Dermis blood vessel endothelial cell (primary cell): ENCODE data around the gene CTSE. TPM values are rescaled to one million over a fixed set of nuclear protein-coding genes. Genes with fewer than 3 reads are reported as not detected.
"Not testable (repeated sequence)": the region's sequence is repeated elsewhere in the genome, so short reads cannot be mapped to it uniquely, and the experiment has no call there.

Source experiments
- DNase-seq: peaks from one replicate; pipeline ENCODE4 v3.0.0; 2010
- total RNA-seq: library from RNA; depleted of rRNA; stranded (reverse); fragments of >200 nt; gene quantifications from 2 replicates; pipeline ENCODE4 v1.2.3, GENCODE V29; 2014

Gene CTSE
- total RNA-seq, 1 donor from 2014 or later: not detected

GRCh38 chr1:206013026-206013795 is 10.5 kb downstream of the CTSE start:
- peak; percentile 44 for DNase-seq

DNA sequence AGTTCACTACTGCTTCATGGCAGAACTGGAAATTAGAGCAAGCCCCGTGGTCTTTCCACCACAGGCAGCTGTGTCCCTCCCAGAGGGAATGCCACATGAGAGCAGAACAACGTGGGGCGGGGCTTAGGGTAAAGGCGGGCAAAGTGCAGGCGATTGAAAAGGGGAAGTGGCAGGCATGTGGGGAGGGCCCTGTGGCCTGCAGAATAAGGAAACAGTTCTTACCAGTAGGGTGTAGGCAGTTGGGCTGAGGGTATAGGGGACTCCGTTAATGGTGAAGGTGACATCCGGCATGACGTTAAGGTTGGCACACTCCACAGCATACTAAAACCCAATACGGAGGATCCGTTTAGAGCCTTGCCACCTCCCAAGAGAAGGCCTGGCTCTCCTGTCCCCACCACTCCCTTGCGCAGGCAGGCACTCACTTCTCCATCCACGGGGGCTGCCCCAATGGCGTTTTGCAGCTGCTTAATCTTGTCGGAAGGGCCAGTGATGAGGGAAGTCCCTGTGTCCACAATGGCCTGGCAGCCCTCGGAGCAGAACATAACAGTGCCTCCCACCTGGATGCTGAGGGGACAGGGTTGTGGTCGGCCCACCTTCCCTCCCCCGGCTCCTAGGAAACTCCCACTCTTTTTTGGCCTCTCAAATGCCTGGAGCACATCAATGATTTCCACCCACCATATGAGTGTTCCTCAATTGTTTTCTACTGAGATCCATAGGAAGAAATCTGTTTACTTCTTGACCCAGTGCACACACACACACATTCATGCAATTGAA is 11.4 kb downstream of the CTSE start:
- DNase-seq: no peak

- no peak for DNase-seq
Observed at GRCh38 chr1:206011057-206011456, 12.6 kb downstream of the CTSE start.

DNA sequence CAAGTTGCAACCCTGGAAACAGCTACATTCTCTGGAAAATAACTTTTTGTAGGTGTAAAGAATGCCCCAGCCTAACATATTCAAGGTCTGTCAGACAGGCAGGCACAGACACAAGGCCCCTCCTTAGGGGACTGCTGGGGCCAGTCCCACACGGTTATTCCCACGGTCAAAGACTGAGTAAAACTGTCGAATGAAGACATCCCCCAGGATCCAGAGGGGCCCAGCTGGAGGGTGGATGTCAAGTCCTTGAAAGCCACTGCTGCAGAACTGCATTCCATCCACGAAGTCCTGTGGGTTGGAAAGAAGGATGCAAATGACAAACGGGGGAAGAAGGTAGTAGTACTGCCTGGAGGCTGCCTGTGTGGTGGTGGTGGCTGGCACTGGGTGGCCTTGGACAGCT is 13.6 kb downstream of the CTSE start:
- DNase-seq: no peak

- no peak for DNase-seq
Observed at GRCh38 chr1:206006946-206007345, 16.7 kb downstream of the CTSE start.

DNA sequence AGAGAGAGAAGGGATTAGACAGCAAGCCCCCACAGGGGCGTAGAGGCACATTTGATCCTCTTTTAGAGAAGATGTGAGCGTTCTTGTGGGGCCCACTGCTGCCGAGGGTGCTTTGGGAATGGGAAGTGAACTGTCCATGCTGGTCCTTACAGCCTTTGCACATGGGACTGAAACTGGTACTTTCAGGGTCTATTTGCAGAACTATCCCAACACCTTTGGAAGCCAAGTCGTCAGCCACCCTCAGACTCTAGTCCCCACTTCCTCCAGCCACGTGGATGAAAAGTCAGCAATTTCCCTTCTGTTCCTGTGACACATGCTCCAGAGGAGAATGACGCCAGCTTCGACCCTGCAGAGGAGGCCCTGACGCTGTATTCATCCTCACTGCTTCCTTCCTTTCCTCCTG is 17.9 kb downstream of the CTSE start:
- peak; percentile 23 for DNase-seq

DNA sequence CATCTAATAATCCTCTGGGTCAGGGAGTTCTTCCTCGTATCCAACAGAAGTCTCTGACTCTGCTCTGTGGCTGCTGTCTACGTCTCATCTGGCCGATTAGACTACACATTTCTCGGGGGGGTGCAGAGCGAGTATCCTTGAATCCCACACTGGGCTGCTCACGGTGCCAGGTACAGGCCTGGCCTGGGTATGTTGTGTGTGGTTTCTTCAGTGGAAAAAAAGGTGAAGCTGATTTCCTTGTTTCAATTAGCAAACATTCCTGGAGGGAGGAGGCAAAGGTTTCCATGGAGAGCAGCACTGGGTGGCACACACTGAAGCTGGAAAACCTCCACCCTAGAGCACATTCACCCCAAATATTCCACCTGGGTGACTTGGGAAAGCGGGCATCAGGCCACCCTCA is 18.5 kb downstream of the CTSE start:
- DNase-seq: no peak

DNA sequence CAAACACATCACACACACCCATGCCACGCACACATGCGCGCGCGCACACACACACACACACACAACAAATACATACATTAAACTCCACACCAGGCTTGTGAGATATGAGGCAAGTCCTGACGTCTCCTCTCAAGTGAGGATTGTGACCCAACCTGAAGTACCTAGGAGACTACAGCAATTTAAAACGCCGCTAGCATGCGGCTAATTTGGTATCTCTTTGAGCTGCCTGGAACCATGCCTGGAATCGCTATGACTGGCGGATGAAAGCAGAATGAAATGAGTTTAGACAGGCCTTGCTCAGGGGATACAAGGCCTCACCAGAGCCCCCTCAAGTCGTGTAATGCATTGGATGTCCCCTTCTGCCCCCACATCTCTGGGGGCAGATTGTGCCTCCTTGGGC is 18.9 kb downstream of the CTSE start:
- DNase-seq: no peak

DNA sequence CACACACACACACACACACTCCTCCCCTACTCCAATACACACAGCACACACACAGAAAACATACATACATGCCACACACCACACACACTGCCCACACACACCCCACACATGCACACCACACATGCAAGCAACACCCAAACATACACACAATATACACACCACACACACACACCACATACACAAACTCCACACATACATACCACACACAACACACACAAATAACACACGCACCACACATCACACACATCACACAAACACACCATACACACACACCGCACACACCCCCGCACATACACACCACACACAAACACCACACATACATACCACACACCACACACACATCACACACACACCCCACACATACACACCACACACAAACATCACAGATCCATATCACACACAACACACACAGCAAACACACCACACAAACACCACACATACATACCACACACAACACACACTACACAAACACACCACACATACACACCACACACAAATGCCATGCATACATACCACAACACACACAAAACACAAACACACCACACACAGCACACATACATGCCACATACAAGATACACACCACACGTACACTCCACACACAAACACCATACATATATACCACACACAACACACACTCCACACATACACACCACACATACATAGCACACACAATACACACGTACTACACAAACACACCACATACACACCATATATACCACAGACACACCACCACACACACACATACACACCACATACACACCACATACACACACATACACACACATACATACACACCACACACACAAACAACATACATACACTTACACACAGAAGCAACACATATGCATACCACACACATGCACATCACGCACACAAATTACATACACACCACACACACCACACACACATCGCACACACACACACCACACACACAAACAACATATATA is 19.6 kb downstream of the CTSE start:
- DNase-seq: no peak

DNA sequence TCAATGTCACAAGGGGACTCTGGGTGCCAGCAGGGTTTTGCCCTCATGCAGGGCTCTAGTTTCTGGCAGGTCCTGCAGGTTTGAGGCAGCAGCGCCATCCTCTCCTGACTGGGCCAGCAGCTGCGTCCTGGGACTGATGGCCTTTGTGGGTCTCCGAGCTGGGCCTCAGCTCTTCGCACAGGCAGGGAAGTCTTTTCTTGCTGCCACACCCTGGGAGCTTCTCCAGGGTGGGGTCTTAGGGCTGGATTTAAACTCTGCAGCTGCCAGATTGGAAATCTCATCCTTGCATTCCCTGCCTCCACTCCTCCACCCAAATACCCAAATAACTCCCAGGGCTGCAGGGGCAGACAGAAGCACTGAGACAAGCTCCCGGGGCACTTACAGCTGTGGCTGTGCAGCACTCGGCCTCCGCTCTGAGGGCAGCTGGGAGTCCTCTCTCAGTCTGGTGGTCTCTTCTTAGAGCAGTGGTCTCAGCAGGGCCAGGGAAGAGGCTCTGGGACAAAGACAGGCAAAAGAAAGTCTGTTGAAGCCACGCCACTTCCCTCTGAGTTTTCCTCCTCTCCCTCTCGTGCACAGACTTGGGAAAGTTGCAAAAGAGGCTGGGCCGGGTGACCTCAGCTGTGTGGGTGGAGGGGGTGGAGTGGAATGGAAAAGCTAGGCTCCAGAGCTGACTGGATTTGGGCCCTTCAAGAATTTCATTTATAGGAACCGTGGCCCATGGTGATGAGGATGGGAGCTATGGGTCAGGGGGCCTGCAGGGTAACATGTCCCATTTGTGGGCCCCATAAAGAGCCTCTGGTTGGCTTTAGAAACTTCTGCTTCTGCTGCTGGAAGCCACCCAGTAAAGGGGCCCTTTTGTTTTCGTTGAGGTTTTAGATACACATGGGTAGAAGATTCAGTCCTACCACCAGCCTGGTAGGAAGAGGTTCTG is 20.6 kb downstream of the CTSE start, which contains the start of gene RAB7B:
RAB7B (minus strand) TSS at position 525 of the 931 bp plus-strand sequence. CDS start 9,260 bp downstream, outside the sequence.
- peak; percentile 43 for DNase-seq

GRCh38 chr1:206002160-206002559 is 21.5 kb downstream of the CTSE start:
- DNase-seq: no peak

DNA sequence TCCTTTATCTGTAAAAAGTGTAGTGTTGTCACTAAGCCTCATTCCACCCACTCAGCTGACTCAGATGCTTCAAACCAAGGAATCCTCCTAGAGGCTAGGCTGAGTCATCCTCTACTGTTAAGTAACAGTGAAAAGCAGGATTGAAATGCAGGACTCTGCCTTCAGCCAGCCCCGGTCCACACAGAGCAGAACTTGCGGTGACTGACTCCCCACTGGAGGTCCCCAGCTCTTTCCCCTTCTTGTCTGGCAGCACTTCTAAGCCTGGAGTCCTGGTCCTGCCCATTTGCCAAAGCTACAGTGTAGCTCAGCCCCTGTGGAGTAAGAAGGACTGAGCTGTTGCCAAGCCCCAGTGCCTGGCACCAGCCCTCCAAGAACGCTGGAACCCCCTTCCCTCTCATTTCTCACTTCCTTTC is 22.2 kb downstream of the CTSE start:
- DNase-seq: peak; percentile 76

DNA sequence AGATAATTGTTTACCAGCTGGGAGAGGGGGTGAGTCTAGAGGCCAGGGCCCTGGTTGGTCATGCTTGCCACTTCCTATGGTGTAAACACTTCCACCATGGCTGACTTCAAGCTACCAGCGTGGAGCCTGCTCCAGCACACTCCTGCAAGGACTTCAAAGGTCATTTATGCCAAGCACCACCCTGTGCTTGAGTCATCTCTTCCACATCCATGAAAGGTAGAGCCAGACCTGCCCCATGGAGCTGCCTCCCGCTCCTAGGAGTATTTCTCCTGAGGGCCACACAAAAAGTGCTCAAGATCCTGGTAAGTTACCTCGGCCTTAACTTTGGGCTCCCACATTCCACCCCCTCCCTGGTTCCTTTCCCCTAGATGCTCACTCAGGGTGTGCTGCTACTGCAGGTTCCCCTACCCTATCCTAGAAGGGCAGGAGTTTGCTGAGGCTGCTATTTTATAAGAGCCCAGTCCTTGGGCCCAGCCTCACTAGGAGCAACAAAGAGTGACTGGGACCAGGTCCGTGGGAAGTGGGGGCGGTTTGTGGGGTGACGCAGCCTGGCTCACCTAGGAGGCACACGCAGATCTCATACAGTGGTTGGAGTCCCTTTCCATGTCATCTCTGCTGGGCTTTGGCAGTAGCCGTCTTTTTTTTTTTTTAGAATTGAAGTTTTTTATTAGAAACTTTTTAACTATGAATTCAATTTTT is 22.9 kb downstream of the CTSE start:
- no peak for DNase-seq

- no peak for DNase-seq
Observed at GRCh38 chr1:205998457-205999241, 25.0 kb downstream of the CTSE start.

GRCh38 chr1:205996641-205997040 is 27.1 kb downstream of the CTSE start:
- DNase-seq: not testable (repeated sequence)

DNA sequence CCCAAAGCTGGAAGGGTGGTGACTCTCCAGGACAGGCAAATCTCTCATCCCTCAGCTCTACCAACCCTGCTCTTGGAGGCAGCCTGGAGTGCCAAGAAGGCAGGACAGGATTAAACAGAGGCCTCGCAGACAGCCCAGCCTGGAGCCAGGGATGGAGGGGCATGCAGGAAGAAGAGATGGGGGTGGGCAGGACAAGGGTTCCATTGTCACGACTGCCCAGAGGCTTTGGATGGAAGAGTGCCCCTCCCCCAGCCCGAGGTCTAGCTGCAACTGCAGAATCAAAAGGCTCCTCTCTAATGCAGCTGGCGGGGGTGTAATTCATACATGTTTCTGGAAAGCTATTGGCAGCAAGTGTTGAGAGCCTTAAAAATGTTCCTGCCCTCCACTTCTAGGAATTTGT is 29.3 kb downstream of the CTSE start:
- no peak for DNase-seq

DNA sequence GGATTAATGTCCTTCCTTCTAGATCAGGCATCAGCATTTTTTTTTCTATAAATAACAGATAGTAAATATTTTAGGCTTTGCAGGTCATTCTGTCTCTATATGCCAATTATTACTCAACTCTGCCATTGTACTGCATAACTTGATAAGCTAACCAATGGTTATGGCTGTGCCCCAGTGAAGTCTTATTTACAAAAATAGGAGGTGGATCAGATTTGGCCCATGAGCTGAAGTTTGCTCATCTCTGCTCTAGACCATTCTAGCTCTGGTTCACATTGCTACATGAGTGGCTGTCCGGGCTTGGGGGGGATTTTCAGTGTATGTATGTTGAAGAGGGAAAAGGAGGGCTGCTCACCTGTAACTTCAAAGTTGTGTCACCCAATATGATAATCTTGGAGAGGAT is 30.6 kb downstream of the CTSE start:
- no peak for DNase-seq

GRCh38 chr1:205992218-205992882 is 31.3 kb downstream of the CTSE start:
- DNase-seq: no peak

- DNase-seq: no peak
Observed at GRCh38 chr1:205991237-205991636, 32.5 kb downstream of the CTSE start.

- DNase-seq: no peak
Observed at GRCh38 chr1:205990226-205990625, 33.5 kb downstream of the CTSE start.
